Glutamatergic neuron (in vitro differentiated cells): Measurements from ENCODE around the gene MAP1LC3A. TPM values are rescaled to one million over a fixed set of nuclear protein-coding genes. Genes with fewer than 3 reads are reported as not detected.

Experiments
- DNase-seq: peaks from one replicate; pipeline ENCODE4 v3.0.0; 2022
- H3K27ac Mint-ChIP-seq: one replicate; pipeline ENCODE4 v1.8.0; 2020; ENCODE audit warnings: mild to moderate bottlenecking, mixed read lengths, inconsistent platforms; ENCODE audit not compliant: unreplicated experiment
- H3K27me3 Mint-ChIP-seq: one replicate; pipeline ENCODE4 v1.8.0; 2020; ENCODE audit warnings: mild to moderate bottlenecking, moderate library complexity, mixed read lengths, inconsistent platforms; ENCODE audit not compliant: unreplicated experiment
- H3K36me3 Mint-ChIP-seq: one replicate; pipeline ENCODE4 v1.8.0; 2020; ENCODE audit warnings: mild to moderate bottlenecking, mixed read lengths, inconsistent platforms; ENCODE audit not compliant: unreplicated experiment
- H3K4me1 Mint-ChIP-seq: one replicate; pipeline ENCODE4 v1.8.0; 2020; ENCODE audit warnings: mild to moderate bottlenecking, low read depth, mixed read lengths, inconsistent platforms; ENCODE audit not compliant: unreplicated experiment
- H3K4me3 Mint-ChIP-seq: one replicate; pipeline ENCODE4 v1.8.0; 2020; ENCODE audit warnings: mild to moderate bottlenecking, mixed read lengths, inconsistent platforms; ENCODE audit not compliant: unreplicated experiment
- H3K9me3 Mint-ChIP-seq: one replicate; pipeline ENCODE4 v1.8.0; 2020; ENCODE audit warnings: mild to moderate bottlenecking, moderate library complexity, mixed read lengths, inconsistent platforms; ENCODE audit not compliant: unreplicated experiment
- CTCF ChIP-seq: fragments of 200-600 bp; sonication (generic); IDR thresholded peaks from one replicate; pipeline ENCODE4 v1.5.0; 2021; ENCODE audit not compliant: partially characterized antibody, unreplicated experiment
- total RNA-seq: library from RNA; stranded (reverse); fragmentation: NEBNext Ultra II Directional; extraction: Animal tissue kit (Norgen Biotek cat#: 25700); gene quantifications from one replicate; pipeline ENCODE4 v1.2.1, GENCODE V29; 2021; ENCODE audit not compliant: unreplicated experiment

Gene MAP1LC3A
- total RNA-seq, 1 donor from 2014 or later, result 143 TPM

- Mint-ChIP-seq H3K27me3 (peaks cover 13% of the 10 kb centered on the region), H3K27ac (no peak overlapping the region), H3K9me3 (peaks cover 9% of the 10 kb centered on the region), H3K4me3 (no peak overlapping the region), H3K4me1 (peaks cover 24% of the 10 kb centered on the region), H3K36me3 (no peaks in the 10 kb centered on the region)
- TF ChIP-seq CTCF, result no peak
- no peak for DNase-seq
Measured at GRCh38 chr20:34549291-34549928, 9.1 kb upstream of the MAP1LC3A start.

GRCh38 chr20:34549929-34550305 lies 8.6 kb upstream of the MAP1LC3A start:
- TF ChIP-seq CTCF, result no peak
- Mint-ChIP-seq H3K9me3 (peaks cover 9% of the 10 kb centered on the region), H3K27me3 (peaks cover 13% of the 10 kb centered on the region), H3K4me3 (no peak overlapping the region), H3K36me3 (no peaks in the 10 kb centered on the region), H3K4me1 (peaks cover 20% of the 10 kb centered on the region), H3K27ac (no peak overlapping the region)
- no peak for DNase-seq

GRCh38 chr20:34552569-34552968 lies 5.9 kb upstream of the MAP1LC3A start:
- no peak overlapping the region for H3K27ac Mint-ChIP-seq
- peaks cover 4% of the 10 kb centered on the region for H3K27me3 Mint-ChIP-seq
- peaks cover 8% of the 10 kb centered on the region for H3K9me3 Mint-ChIP-seq
- DNase-seq, result no peak
- no peak overlapping the region for H3K4me3 Mint-ChIP-seq
- H3K4me1 Mint-ChIP-seq, result peaks cover 9% of the 10 kb centered on the region
- TF ChIP-seq CTCF, result no peak
- H3K36me3 Mint-ChIP-seq, result no peaks in the 10 kb centered on the region

- Mint-ChIP-seq H3K9me3 (peaks cover 12% of the 10 kb centered on the region), H3K4me1 (peaks cover 4% of the 10 kb centered on the region), H3K27me3 (peaks cover 2% of the 10 kb centered on the region), H3K36me3 (no peaks in the 10 kb centered on the region), H3K4me3 (no peak overlapping the region), H3K27ac (no peak overlapping the region)
- no peak for DNase-seq
- no peak for TF ChIP-seq CTCF
Measured at GRCh38 chr20:34553366-34553867, 5.1 kb upstream of the MAP1LC3A start.

- Mint-ChIP-seq H3K9me3 (peaks cover 13% of the 10 kb centered on the region), H3K36me3 (no peaks in the 10 kb centered on the region), H3K4me1 (peaks cover 3% of the 10 kb centered on the region), H3K27me3 (peaks cover 7% of the 10 kb centered on the region), H3K4me3 (peak overlapping the region; percentile 88), H3K27ac (peak overlapping the region; percentile 91)
- no peak for TF ChIP-seq CTCF
- DNase-seq, result no peak
Measured at GRCh38 chr20:34557936-34558319, 590 bp upstream of the MAP1LC3A start.
